Embryonic facial prominence (tissue), 1 donor: ENCODE results near the gene ADGRL1.

Experiments
- DNase-seq: peaks from one replicate; pipeline ENCODE4 v3.0.0-alpha.2; 2016; ENCODE audit errors: extremely low spot score

ADGRL1 gene

DNA sequence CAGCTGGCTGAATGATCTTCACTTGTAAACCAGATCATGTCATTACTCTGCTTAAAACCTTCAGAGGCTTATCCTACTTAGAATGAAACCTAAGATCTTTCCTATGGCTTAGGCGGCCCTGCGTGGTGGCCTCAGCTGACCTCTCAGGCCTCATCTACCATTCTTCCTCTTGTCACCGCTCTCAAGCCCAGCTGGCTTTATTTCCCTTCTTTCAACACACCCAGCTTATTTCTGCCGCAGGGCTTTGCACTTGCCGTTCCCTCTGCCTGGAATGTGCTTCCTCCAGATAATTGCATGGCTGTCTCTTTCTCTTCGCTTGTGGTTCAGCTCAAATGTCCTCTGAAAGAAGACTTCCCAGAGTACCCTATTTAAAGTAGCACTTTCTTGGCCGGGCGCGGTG lies 66.0 kb downstream of the ADGRL1 start:
- DNase-seq, result no peak

DNA sequence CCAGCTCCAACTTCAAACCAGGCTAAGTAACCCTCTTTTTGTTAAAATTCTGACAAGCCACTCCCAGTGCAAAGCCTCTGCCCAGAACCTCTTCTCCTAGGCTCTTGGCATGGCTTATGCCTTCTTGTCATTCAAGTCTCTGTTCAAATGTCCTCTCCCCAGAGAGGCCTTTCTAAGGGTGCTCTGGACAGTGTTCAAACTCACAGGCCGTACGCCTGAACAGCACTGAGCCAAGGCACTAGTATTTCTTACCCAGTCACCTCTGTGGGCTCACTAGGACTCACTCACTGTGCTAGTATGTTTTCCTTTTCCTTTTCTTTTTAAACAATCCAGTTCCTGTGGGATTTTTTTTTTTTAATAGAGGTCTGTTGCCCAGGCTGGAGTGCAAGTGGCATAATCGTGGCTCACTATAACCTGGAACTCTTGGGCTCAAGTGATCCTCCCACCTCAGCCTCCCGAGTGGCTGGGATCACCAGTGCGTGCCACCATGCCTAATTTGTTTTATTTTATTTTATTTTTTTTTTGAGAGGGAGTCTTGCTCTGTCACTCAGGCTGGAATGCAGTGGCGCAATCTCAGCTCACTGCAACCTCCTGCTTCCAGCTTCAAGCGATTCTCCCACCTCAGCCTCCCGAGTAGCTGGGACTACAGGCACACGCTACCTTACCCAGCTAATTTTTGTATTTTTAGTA lies 67.2 kb downstream of the ADGRL1 start:
- no peak for DNase-seq

DNA sequence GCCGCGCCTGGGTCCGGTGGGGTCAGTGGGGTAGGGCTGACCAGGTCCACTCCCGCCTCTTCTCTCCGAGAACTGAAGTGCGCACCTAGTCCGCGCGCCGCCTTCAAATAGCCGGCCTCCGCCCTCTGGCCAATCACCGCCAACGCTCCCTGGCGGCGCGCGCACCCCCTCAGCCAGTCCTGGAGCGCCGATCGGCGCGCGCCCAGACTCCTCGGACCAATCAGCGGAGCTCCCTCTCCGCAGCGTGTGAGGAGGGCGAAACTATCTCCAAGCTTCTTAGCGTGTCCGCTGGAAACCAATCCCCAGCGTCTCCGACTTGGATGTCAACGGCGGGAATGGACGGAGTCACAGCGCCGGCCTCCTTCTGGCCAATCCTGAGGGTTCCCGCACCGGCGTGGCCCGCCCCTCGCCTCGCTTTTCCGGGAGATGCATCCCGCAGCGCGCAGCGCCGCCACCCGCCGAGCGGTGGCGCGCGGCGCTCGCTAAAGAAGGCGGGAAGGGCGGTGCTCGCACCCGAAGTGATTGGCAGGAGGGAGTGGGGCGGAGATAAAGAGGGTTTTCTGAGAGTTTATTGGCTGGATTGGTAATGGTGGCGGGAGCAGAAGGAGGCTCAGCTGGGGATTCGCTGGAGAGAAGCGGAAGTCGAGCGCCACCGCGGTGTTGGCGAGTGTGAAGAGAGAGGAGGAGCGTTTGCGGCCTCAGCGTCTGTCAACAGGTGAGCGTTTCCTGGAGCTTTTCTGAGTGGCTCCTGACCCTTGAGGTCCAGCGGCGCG lies 69.3 kb downstream of the ADGRL1 start, which contains the start of gene ASF1B:
TSS of gene ASF1B (minus strand) at position 81 of the 773 bp plus-strand sequence. CDS start 133 bp downstream, outside the sequence.
- peak; percentile 98 for DNase-seq

DNA sequence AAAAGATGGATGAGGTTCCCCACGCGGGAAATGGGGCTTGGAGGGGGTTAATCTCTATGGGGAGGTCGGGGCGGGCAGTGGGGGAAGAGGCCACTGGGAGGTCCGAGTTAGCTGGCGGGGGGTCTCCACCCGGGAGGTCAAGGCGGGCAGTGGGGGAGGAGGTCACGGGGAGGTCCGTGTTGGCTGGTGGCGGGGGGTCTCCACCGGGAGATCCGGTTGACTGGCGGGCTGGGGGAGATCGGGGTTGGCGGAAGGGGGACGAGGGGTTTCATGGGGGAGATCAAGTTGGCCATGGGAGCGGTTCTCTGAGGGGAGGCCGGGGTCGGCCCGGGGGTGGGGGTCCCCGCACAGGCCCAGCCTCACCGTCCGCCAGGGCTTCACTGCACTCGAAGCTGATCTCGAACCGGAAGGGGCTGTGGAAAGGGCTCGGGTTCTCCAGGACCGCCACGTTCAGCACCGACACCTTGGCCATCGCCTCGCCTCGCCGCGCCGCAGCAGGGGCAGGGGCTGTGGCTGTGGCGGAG lies 69.9 kb downstream of the ADGRL1 start:
- DNase-seq, result no peak

DNA sequence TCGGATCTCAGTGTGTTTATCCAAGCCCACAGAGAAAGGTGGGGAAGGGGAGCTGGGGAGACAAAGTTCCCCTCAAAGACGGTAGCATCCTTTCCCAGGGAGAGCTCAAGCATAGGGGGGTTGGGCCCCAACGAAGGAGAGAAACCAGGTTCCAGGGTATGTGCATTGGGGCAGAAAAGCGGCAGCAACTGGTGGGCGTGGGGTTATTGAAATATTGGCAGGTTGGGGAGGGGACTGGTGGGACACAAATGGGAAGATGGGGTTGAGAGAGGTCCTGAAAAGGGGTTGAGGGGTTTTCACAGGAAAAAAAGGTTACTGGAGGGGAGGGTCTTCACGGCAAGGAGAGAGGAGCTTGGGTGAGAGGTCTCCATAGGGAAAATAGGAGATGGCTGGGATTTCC lies 70.6 kb downstream of the ADGRL1 start:
- DNase-seq, result no peak

DNA sequence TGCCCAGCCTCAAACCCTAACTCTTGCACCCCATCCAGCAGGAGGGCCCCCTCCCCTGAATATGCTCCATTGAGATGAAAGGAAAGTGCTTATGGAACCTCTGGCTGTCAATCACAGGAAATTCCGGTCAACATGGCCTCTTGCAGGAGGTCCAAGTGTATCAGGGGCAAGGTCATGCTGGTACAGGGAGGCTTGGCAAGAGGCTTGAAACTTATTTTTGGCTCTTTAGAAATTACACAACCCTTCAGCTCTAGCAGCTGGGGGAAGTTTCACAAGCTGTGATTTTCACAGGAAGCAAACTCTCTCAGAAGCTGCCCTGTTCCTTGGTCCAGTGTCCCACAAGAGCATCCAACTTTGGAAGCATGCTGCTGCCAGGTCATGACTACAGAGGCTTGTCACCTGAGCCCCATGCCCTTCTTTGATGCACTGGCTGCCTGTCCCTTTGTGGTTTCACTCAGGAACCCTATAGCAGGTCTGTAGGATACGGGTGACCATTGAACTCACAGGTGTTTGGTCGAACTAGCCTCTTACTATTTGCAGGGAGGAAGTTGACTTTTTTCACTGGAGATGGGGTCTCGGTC lies 78.0 kb downstream of the ADGRL1 start:
- no peak for DNase-seq

DNA sequence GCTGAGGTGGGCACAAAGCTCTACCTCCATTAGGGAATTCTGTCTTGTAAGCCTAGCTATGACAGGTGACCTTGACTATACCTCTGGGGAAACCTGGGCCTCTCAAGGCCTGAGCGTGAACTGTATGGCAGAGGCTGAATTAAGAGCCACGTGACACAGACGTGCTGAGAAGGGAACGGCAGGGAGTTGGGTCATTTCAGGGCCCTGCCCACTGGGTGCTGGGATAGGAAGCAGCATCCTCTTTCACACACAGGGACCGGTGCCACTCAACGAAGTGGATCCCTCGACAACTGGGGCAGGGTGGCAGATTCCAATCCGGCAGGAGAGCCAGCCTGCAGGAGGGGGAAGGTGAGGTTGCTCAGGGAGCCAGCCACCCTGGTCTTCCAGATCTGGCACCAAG lies 78.8 kb downstream of the ADGRL1 start:
- DNase-seq, result no peak

DNA sequence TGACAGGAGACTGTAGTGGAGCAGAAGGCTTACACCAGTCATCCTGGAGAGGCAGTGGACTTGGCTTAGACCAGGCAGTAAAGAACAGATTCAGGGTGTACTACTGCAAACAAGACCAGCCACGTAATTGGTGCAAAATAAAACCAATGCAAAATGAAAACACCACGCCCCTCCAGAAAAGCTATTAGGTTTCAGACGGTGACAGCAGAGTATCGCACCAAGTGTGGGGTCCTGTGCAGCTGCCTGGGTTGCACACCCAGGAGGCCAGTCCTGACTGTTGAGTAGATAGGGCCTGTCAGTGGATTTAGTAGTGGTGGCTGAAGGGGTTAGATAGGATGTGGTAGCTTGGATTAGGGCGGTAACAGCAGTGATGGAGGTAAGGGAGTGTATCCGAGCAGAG lies 83.0 kb downstream of the ADGRL1 start:
- DNase-seq, result no peak

DNA sequence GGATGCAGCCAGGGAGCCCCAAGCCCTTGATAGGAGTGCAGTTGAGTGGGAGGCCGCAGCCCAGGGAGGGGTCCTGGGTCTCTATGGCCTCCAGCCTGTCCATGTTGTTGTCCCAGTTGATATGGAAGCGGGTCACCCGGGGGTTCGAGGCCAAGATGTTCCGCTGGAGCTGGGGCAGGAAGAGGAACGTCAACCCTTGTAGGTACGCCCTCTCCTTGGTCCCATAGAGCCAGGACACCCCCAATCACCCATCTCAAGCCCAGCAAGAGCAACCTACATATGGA lies 85.5 kb downstream of the ADGRL1 start:
- no peak for DNase-seq

DNA sequence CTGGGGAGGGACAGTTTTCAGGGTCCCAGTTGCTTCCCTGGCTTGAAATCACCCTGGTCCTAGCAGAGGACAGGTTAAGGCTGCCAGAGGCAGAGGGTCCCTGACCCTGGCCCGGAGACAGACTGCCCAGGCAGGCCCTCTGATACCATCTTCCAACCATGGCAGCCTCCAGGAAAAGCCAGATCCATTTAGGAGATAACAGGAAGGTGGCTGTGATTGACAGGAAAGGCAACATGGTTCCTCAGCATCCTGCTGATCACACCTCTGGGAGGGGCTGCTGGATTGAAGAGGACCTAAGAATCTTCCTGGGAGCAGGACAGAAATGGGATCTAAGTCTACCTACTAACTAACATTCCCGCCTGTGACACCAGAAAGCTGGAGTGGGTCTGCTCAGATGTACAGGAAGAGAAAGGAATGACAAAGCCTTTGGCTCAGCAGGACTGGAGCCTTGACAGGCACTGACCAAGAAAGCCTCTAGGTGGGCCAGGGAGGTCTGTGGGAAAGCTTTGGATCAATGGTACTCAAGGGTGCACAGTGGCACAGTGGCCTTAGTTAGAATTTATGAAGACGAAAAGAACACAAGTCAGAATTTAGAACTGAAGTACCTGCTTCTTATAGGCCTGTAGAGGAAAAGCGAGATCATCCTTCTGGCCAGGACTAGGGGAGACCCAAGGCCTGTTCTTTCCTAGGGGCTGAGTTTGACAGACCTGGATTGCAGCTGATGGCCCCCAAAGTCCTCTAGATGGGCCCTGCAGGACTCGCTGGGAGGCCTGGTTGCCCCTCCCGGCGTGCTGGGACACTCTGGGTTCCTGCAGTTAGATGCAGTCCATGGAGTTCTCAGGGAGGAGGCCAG lies 86.1 kb downstream of the ADGRL1 start:
- no peak for DNase-seq

DNA sequence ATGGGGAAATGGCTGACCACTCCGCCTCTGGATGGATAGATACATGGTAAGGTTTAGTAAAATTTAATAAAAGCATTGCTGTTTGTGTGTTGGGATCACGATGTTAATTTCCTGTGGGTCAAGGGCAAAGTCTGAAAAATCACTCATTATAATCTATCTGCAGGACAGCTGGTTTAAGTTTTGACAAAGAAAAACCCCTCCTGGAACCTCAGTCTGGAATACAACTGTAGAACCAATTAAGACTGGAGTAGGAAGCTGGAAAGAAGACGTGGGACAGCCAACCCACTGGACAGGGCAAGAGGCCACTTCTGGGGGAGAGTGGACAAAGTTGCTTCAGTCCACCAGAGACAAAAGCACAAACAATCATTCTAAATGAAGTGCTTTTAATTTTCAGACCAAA lies 86.8 kb downstream of the ADGRL1 start:
- DNase-seq, result no peak

DNA sequence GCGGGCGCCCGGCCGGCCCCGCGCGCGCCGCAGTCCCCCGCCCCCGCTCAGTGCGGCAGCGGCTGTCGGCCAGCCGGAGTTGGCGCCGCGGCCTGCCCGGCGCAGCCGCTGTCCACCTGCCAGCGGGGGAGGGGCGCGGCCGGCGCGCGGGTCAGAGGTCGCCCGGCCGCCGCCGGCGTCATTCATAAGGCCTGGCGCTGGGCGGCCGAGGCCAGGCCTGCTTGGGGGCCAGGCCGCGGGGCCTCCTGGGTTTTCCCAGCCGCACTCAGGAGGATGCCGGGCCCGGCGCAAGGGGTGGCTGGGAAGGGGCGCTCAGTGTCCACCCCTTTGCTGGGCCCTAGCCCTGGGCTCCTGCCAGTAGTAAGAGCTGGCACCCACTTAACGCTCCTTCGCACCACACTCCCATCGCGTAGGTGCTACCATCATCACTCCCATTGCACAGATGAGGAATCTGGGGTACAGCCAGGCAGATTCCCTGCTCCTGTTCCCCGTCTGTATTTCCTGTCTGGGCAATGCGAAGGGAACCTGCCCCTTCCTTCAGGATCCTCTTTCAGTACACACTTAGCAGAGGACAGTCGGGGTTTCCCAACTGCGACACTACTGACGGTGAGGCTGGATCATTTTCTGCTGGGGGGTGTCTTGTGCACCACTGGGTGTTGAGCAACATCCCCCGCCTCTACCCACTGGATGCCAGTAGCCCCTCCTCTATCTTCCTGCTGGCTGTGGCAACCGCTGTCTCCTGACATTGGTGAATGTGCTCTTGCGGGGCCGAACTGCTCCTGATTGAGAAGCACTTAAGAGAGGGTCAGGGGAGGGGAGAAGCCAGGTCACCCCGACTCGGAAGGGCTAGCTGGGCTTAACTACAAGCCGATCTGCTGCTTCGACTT lies 87.6 kb downstream of the ADGRL1 start:
- DNase-seq, result no peak

DNA sequence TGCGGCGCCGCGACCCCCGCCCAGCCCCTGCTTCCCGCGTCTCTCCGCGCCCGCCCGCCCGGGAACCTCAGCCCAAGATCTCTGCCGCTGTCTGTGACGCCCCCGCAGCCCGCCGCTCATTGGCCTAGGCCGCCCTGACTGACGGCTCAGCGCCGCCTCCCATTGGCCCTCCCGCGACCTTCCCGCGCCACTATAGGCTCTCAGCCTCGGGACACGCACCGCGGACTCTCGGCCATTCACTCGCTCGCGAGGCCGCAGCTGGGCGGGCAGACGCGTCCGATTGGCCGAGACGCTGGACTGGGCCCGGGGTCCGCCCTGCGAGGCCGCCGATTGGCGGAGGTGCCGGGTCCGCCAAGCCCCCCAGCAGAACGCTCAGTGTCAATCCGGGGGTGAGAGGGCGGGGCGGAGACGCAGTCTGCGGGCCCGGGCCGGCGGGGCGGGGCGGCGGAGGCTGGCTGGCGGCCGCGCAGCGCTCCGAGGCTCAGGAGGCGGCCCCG lies 88.3 kb downstream of the ADGRL1 start, which contains the start of gene PRKACA:
TSS of gene PRKACA (minus strand) at position 95 of the 497 bp plus-strand sequence. CDS start 215 bp downstream, outside the sequence.
- DNase-seq, result peak; percentile 96

DNA sequence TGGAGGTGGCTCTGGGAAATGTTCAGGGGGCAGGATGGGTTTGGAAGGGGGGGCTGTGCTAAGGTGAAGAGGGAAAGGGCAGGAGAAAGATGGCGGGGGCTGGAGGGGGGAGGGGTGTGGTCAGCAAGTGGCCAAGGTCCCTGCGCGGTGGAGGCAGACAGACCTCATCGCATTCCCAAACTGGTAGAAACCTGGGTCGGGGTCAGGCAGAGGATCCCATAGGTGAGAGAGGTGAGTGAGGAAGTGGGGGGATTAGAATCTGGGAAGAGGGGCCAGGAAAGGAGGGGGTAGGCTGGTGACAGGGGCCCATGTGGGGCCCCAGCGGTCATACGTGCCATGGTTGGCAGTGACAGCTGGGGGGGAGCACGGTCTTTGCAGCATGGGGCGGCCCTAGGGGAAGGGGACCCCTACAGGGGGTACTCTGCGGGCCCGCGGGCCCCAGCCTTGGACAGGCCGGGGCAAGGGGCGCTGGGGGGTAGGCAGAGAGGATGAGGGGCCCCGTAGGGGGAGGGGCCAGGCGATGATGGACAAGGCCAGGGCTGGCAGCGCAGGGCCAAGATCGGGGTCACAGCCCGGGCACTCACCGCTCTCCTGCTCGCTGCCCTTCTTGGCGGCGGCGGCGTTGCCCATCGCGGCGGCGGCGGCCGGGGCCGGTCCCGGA lies 88.9 kb downstream of the ADGRL1 start:
- no peak for DNase-seq

DNA sequence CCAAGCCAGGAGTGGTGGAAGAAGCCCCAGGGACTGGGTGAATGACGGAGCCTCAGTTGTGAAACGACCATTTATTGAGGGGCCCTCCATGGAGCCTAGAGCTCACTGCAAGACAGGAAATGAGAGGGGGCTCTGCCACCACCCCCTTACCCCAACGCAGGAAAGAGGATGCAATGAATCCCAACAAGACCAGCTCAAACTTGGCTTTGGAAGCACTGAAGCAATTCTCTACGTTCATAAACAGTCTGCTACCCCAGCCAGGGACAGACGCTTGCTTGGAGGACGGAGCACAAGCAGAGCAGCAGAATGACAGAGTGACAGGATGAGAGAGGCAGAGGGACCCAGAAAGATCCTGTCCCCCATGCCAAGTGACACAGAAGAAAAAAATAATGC lies 89.4 kb downstream of the ADGRL1 start:
- no peak for DNase-seq

DNA sequence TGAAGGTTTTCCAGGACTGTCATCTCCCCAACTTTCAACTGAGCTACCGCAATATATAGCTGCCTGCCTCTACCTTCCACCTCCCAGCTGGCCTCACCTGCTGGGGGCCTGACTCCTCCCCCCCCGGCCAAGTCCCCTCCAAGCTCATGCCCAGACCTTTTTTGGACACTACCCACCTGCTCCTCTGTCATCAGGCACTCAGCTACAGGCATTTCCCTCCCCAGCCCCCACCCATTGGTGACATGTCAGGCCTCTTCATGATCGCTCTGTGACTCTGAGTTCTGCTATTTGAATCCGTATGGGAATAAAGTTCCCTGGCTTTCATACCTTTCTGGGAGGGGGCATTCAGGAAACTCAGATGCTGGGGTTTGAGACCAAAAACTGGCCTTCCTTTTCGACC lies 90.2 kb downstream of the ADGRL1 start:
- DNase-seq, result no peak

DNA sequence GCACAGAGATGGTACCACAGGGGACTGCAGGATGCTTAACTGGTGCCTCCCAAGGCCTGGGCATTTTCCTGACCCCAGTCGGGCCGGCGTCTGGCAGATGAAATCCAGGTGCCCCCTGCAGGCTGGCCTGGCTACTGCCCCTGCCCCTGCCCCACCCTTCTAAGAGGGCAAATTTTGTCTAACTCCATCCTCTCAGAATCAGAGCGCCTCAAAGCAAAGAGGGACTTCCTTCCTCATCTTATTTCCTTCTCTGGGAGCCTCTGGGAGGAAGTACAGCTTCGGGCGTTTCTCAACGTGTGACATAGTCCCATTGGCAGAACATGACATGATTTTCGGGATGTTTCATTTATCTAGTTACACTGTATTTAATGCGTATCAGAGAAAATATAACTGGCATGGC lies 91.1 kb downstream of the ADGRL1 start:
- DNase-seq, result no peak

DNA sequence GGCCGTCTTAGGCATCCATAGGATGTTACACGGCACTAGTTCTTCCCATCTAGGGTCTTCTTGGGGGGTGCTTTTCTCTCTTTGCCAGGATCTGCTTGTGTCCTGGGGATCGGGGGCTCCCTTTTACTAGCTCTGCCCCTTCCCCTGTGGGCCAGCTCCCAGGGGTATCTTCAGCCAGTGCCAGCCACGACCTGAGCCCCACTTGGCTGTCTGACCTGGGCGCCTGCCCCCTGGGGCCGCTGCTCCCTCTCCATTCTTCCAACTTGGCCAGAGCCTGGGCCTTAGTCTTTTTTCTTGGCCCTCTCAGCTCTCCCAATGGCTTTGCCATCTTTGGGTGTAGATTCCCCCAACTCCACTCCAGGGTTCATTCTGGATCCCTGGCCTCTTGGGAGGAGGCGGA lies 91.5 kb downstream of the ADGRL1 start:
- no peak for DNase-seq

DNA sequence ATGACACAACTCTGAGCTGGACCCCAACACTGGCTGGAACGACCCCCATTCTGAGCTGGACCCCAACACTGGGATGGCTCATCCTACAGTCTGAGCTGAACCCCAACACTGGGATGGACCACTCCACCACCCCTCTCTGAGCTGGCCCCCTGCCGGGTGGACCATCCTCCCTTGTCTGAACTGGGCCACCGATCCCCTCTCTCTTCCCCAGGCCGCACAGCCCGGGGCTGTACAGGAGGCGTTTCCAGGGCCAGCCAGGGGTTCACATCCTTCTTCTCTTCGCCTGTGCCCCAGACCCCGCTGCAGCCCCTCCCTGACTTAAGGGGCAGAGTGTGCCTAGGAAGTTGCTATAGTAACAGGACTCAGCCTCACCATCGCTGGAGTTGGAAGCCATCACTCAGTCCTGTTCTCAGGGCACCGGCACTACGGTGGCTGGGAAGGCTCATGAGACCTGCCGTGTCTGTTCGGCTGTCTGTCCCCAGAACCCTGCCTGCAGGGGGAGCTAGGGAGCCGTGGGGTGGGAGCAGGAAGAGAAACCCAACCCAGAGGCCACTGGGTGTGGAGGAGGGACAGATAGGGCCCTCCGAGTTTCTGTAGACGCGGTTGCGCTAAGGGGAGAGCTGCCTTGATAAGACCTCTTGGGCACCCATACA lies 92.1 kb downstream of the ADGRL1 start:
- DNase-seq, result no peak
